ENCODE results near the gene ODAD2.

Gene ODAD2

DNA sequence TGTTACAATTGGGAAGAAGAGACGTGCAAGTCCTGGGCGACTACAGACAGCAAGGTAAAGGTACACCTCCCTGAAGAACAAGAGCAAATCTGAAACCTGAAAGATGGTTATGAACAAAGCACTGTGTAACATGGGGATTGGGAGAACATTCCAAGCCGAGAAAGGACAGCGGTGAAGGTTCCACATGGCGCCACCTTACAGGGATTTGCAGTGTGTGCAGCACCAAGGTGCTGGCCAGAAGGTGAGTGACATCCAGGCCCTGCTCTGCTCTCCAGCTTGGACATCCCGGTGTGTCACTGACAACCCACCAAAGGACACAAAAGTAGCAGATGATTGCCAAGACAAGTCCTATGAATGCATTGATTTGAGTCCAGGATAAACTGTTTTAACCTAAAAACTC lies 165.1 kb downstream of the ODAD2 start:
- no peak for DNase-seq

DNA sequence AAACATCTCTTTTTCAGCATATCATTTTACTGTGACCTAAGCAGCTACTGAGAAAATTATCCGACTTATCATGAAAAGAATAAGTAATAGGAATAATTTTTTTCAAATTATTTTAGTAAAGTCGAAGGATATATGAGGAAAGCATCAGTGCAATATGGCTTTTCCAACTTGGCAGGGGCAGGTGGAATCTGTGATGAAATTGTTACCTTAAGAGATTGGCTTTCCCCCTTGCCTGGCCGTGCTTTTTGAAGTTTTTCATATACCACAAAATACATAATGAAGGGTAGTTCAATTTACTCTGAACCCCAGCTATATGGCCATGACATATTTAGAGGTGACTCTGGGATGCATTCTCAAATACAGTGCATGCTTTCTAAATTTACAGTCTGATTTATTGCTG lies 166.1 kb downstream of the ODAD2 start:
- no peak for DNase-seq

DNA sequence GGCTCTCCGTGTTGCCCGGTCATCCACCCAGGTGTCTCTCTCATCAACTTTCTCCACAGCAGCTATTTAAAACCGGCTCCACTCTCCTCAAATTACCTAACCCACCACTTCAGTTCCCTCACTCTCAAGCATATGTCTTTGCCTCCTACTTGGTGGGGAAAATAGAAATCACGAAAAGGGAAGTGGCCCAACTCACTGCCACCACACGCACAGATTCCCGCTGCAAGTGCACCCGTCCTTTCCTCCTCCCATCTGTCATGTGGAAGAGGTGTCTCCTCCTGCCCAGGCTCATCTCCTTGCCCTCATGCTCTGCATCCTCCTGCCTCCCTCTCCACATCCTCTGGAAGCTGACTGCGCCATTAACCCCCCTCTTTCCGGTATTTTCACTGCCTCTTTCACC lies 172.5 kb downstream of the ODAD2 start:
- DNase-seq: no peak

DNA sequence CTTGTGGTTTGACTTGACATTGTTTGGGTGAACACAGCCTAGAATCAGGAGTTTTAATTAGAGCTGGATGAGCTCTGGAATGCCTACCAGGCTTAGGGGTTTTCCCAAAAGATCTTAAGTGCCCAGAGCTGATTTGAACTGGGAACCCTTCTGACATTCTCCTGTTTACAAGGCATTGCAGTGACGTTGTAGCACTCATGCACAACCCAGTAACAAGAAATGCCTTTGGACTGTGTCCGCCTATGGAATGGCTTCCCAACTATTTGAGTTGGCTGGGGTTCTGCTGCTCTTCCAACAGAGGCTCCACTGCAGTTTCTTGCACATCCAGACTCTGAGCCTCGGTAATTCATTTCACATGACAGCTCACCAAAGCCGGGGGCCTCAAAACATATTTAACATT lies 176.6 kb downstream of the ODAD2 start:
- DNase-seq: no peak

DNA sequence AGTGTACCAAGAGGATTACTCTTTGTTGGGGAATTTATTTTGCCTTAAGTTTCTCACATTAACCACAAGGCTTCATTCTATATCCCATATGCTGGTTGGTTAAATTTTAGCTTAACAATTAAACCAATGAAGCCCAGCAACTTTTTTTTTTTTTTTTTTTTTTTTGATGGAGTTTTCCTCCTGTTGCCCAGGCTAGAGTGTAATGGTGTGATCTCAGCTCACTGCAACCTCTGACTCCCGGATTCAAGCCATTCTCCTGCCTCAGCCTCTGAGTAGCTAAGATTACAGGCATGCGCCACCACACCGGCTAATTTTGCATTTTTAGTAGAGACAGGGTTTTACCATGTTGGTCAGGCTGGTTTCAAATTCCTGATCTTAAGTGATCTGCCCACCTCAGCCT lies 178.2 kb downstream of the ODAD2 start:
- no peak for DNase-seq

DNA sequence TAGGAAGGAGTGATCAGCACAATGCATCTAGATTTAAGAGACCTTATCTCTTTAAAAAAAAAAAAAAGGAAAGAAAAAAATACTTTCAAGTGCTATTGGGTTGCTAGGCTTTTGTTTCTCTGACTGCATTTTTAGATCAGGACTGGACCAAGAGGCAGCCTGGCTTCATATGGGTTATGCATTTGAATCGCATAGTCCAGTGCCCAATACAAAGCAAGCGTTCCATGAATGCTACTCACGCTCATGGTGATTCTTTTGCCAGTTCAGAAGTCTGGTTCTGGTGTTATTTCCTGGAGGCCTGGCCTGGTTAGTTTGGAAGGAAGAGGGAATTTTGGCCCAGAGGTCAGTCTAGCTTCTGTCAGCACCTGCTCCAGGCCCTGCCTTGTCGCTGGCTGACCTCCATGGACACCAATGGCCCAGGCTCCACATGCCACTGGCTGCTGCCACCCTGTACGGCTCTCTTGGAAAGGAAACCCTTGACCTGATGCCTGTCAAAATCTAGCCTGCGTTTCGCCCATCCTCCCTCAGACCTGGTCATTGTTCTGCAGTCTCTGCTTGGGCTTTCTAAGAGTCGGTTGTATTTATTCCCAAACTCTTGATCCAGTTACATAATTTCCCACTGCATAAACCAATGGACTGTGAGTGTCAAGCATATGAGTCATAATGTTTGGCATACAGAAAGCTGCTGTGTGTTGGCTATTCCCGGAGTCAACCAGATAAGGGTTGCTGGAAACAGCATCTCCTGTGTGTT lies 178.9 kb downstream of the ODAD2 start:
- DNase-seq: no peak

DNA sequence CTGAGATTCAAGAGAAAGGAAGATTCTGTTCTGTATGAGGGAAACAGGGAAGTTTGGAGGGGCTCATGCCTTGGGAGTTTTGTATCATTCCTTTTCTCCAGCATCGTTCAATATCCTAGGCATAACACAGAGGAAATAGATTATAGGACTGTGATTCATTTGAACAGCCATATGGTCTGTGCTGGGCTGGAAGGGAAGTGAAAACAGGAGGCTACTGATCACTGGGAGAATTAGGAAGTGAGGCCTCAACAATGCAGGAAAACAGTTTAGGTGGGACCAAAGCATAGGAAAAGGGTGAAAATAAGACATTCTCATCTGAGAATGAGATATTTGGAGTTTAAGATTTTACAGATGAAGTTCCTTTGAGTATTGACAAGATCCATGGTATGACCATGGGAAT lies 182.6 kb downstream of the ODAD2 start:
- DNase-seq: no peak

DNA sequence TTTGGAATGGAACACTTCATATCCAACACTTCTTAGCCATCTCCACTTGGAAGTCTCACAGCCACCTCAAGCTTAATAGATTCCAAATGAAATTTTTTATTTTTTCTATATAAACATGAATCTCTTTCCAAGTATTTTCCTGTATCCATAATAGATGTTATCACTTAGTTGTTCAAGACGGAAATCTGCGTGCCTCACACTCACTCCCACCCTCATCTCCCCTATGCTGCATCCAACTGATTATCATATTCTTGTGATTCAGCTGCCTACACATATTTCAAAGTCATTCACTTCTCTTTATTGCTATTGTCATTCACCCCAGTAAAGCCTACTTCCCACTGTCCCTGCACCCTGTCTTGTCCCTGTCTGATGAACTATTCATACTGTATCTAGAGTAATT lies 183.0 kb downstream of the ODAD2 start:
- no peak for DNase-seq

DNA sequence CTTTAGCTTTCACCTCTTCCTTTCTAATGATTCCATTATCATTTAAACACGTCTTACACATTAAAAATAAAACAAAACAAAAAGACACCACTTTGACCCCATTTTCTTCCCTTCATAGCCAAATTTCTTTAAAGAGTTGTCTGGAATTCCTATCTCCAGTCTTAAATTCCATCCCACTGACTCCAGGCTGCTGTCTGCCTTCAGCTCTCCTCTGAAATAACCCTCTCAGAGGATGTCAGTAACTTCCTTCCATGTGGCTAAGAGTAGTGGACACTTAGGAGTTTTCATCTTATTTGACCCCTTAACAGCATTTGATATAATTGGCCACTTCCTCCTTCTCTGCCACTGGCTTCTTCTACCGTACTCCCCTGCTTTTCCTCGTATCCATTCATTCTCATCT lies 183.6 kb downstream of the ODAD2 start:
- DNase-seq: no peak

DNA sequence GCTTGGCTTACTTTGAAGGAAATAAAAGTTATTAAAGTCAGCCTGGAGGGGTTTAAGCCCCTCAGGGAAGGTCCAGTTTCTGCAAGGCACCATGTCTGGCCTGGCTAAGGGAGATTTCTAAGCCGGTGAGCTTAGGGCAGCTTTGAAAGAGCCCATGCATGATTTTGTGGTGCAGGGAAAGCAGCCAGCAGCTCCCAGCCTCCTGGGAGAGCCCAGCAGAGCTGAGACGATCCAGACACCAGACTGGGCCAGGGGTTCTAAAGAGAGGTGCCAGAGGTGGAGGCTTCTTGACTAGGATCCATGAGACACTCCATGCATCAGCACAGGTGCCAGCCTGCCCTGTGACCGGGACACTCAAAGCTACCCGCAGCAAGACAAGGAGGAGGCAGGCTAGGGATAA lies 193.7 kb downstream of the ODAD2 start:
- DNase-seq: no peak

DNA sequence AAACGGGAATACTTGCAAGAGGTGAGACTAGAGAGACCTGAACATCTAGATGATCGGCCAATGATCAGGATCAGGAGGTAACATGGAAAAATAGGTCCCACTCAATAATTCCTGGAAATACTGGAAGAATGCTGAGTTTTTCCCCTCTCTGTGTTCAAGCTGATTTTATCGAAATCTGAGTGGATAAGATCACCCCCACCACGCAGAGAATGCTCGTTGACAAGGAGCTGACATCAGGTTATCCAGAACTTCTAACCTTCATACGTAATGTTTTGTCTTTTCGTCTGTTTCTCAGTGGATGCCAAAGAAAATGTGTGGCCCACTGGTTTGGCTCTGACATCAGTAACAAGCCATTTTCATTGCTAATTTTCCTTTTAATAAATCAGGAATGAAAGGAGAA lies 194.7 kb downstream of the ODAD2 start:
- DNase-seq: no peak

DNA sequence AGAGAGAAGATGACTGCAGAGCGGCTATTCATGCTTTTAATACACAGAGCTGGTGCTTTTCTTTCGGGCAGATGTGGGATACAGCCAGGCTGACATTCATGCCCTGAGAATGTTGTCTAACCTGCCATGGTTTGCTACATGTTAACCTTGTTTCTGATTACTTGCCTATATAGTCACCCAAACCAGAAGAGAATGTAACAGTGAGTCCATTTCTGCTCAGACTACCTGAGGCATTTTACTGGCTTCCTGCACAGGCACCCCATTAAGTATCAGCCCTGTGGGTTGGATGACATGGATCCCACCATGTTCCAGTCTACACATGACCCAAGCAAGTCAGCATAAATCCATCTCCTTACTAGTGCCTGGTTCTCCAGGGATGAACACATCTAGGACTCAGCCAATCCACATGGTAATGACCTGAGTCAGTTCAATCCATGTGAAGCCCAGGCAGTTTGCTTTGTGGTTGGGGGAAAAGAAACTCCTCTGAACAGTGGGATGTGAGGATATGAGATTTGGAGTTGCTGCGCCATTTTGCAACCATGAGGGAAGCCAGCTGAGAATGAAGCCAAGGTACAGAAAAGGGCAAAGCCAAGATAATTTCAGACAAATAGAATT lies 197.6 kb downstream of the ODAD2 start:
- no peak for DNase-seq

DNA sequence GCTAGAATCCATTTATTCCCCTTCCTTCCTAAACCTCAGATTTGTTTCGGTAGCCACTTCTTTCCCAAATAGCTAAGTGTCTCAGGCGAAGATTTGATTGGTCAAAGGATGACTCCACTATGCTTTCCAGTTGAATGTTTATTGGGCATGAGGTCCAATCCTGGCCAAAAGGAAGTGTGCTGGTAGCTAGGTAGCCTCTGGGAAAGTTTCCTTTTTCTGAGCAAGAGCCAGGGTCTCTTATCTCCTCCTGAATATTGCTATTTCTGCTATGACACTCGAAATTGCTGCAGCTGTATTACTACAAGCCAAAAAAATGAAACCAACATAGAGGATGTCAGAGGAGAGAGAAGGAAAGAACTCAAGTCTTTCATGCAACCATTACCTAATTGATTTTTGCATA lies 199.8 kb downstream of the ODAD2 start:
- DNase-seq: no peak

DNA sequence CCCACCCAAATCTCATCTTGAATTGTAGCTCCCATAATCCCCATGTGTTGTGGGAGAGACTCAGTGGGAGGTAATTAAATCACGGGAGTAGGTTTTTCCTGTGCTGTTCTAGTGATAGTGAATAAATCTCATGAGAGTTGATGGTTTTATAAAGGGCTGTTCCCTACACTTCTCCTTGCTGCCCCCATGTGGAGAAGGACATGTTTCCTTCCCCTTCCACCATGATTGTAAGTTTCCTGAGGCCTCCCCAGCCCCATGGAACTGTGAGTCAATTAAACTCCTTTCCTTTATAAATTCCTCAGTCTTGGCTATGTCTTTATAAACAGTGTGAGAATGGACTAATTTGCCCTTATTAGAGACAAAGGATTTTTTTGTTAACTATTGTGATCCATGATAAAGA lies 204.7 kb downstream of the ODAD2 start:
- no peak for DNase-seq

DNA sequence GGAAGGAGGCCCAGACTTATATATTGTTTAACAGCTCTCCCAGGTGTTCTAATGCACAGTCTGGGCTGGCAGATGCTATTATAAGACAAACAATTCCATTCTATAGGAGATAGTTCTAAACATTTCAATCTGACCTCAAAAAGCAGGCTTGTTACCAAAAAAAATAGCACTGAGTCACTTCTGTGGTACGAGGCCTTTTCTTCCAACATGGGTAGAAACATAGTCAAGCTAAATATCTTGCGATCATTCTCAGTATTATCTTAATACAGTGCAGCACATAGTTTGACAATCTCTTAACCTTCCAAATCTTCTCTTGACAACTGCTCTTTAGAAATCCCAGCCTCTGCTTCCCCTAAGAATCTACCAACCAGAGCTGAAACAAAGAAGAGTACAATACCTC lies 206.7 kb downstream of the ODAD2 start:
- DNase-seq: no peak

DNA sequence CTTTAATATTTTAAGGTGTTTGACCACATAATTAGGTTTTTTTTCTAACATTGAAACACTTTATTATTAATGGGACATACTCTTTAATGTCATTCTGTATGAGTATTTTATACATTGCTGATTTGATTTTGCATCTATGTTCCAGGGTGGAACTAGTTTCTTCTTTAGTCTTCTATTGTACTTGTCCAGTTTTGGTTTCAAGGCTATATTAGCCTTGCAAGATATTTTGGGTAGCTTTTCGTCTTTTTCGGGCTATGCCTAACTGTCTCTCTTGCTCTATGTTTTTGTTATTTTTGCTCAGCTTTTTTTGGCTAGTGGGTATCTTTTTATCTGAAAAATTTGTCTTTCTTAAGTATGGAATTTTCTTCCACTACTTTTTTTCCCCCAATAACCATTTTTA lies 214.6 kb downstream of the ODAD2 start:
- no peak for DNase-seq

DNA sequence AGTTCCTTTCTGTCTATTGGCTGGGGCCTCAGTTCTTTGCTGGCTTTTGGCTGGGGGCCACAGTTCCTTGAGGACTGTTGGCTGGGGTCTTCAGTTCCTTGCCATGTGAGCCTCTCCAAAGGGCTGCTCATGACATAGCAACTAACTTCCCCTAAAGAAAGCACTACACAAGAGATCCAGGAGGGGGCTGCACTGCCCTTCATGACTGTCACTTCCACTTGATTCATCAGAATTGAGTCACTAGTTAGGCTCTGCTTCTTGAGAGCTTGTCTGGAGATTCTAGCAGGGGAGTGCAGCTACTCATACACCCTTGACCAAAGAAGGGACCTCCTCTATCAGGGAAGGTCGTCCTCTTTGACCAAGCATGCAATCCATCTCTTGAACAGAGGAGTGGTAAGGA lies 215.2 kb downstream of the ODAD2 start:
- DNase-seq: no peak

DNA sequence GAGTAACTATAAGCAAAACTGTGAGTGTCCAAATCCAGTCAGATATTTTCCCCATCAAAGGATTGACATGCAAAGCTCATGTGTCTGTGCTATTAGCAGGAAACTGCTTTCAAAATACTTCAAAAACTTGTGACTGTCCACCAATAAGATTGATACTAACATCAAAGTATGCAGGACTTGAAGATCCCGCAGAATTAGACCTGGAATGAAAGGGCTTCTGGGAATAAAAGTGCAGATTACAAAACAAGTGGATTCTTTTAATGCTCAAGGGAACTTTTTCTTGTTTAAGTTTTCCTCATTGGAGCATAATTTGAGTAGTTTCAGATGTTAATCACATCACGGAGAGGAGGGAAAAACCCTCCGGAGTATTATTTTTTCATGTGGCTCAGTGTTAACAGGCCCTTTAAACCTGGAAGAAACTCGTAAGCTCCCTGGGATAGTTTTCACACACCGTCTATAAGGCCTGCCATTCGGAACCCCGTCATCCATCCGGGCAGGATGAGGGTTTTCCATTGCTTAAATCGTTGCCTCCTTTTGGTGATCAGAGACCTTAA lies 219.3 kb downstream of the ODAD2 start:
- DNase-seq: no peak

DNA sequence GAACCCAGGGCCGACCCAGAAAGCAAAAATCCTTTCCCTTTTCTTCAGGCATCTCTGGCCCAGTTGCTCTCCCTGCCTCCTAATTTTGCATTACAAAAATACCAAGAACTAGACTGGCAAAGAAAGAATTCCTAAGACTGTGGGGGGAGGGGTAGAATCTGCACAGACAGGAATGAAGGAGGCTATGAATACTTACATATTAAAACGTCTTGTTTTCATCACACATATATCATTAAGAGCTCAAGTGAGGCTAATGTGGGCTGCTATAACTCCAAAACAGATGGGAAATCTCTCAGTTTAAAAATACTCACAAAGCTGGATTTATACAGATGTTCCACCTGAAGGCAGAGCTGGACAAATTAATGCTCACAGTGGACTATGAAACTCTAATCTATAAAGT lies 224.0 kb downstream of the ODAD2 start:
- DNase-seq: no peak

DNA sequence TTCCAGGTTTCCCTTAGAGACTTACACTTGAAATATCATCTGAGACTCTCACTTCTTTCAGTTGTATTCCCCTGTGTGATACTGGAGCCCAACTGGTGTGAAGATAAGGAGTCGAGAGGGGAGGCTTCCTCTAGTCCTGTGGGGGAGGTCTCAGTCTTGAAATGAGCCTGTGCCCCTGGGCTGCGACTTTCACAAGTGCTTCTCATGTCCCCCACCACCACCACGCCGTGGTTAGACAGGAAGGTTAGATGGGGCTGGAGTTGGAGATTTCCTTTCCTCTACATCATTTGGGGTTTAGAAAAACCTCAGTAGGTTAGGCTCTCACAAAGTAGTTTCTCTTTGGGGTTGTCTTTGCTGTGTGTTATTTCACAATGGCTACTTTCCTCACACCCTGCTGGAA lies 227.6 kb downstream of the ODAD2 start:
- no peak for DNase-seq

DNA sequence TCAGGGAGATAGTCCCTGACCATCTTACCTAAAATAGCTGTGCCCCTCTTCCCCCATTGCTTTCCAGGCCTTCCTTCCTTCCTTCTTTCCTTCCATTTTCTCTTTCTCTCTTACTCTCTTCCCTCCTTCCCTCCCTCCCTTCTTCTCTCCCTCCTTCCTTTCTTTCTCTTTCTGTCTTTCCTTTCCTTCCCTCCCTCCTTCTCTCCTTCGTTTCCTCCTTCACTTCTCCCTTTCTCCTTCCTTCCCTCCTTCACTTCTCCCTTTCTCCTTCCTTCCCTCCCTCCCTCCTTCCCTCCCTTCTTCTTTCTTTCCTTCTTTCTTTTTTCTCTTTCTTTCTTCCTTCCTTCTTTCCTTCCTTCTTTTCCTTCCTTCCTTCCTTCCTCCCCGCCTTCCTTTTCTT lies 228.7 kb downstream of the ODAD2 start:
- DNase-seq: no peak

Data from NCI-H345 (cell line).